Panc1 (cell line): ENCODE data around the gene ZNF639.

ENCODE experiments used
- POLR2AphosphoS5 ChIP-seq: IDR thresholded peaks from 2 replicates; pipeline ENCODE4 v1.6.1; 2012; ENCODE audit warnings: mild to moderate bottlenecking, low read depth, low read length, moderate library complexity
- SIN3A ChIP-seq: IDR thresholded peaks from 2 replicates; pipeline ENCODE4 v1.6.1; 2012; ENCODE audit warnings: low read depth, mild to moderate bottlenecking, low read length, moderate library complexity, borderline replicate concordance; ENCODE audit not compliant: insufficient read depth
- TCF7L2 ChIP-seq: IDR thresholded peaks from 2 replicates; pipeline ENCODE4 v1.6.1; 2011; ENCODE audit warnings: mild to moderate bottlenecking, low read depth, low read length, inconsistent platforms
- TF ChIP-seq, protein P1 (sequence below): fragments of 450-650 bp; IDR thresholded peaks from 2 replicates; pipeline ENCODE4 v1.5.1; 2017; ENCODE audit warnings: mild to moderate bottlenecking
- TF ChIP-seq, protein P2 (sequence below), 2 experiments: IDR thresholded peaks; 2 replicates each; pipeline ENCODE4 v1.6.1; 2011 to 2012; ENCODE audit warnings: low read depth in 2 of 2, control low read depth in 1 of 2, low read length in 1 of 2, mild to moderate bottlenecking in 1 of 2, moderate library complexity in 1 of 2; ENCODE audit not compliant: insufficient read depth in 1 of 2

DNA sequence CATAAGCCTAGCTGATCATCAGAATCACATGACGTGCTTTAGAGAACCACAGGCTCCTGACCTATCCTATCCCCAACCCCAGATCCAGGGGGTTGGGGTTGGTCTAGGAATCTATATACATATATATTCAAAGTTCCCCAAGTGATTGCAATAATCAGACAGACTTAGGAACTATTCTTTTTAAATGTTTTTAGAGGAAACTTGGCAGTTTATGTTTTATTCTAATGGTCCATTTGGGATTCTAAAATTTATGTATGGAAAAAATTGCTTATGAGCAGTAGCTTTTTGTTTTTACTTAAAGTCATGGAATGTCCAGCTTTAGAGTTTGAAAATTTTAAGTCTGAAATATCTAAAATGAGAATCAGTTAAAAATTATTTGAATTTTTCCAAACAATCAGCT is 46.8 kb downstream of the ZNF639 start:
- TF ChIP-seq POLR2AphosphoS5, result no peak
- TF ChIP-seq, protein P1, sequence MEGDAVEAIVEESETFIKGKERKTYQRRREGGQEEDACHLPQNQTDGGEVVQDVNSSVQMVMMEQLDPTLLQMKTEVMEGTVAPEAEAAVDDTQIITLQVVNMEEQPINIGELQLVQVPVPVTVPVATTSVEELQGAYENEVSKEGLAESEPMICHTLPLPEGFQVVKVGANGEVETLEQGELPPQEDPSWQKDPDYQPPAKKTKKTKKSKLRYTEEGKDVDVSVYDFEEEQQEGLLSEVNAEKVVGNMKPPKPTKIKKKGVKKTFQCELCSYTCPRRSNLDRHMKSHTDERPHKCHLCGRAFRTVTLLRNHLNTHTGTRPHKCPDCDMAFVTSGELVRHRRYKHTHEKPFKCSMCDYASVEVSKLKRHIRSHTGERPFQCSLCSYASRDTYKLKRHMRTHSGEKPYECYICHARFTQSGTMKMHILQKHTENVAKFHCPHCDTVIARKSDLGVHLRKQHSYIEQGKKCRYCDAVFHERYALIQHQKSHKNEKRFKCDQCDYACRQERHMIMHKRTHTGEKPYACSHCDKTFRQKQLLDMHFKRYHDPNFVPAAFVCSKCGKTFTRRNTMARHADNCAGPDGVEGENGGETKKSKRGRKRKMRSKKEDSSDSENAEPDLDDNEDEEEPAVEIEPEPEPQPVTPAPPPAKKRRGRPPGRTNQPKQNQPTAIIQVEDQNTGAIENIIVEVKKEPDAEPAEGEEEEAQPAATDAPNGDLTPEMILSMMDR, result no peak
- TF ChIP-seq, protein P2, sequence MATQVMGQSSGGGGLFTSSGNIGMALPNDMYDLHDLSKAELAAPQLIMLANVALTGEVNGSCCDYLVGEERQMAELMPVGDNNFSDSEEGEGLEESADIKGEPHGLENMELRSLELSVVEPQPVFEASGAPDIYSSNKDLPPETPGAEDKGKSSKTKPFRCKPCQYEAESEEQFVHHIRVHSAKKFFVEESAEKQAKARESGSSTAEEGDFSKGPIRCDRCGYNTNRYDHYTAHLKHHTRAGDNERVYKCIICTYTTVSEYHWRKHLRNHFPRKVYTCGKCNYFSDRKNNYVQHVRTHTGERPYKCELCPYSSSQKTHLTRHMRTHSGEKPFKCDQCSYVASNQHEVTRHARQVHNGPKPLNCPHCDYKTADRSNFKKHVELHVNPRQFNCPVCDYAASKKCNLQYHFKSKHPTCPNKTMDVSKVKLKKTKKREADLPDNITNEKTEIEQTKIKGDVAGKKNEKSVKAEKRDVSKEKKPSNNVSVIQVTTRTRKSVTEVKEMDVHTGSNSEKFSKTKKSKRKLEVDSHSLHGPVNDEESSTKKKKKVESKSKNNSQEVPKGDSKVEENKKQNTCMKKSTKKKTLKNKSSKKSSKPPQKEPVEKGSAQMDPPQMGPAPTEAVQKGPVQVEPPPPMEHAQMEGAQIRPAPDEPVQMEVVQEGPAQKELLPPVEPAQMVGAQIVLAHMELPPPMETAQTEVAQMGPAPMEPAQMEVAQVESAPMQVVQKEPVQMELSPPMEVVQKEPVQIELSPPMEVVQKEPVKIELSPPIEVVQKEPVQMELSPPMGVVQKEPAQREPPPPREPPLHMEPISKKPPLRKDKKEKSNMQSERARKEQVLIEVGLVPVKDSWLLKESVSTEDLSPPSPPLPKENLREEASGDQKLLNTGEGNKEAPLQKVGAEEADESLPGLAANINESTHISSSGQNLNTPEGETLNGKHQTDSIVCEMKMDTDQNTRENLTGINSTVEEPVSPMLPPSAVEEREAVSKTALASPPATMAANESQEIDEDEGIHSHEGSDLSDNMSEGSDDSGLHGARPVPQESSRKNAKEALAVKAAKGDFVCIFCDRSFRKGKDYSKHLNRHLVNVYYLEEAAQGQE (IDR thresholded peaks at IDR 0.05; ENCODE audit: insufficient read depth in 1 of 2, low read depth in 2 of 2, low read length in 1 of 2), result no peak
- TF ChIP-seq TCF7L2, result no peak
- no peak for TF ChIP-seq SIN3A
